NCI-H1048 (cell line): ENCODE measurements around the gene MELTF.

Source experiments
- DNase-seq: peaks from one replicate; lab custom pipeline; 2025; lab: John Stamatoyannopoulos, UW

Gene MELTF

GRCh38 chr3:196968233-196969133, 61.1 kb downstream of the MELTF start, which contains the start of gene PIGZ:
TSS of gene PIGZ (minus strand) at chr3:196968833. CDS start at chr3:196952031, 16,802 bp downstream.
- DNase-seq = no peak

GRCh38 chr3:196967412-196968232, 62.0 kb downstream of the MELTF start:
- DNase-seq = no peak

- DNase-seq = no peak
Observed at GRCh38 chr3:196966526-196967401, 62.9 kb downstream of the MELTF start.

- no peak for DNase-seq
Observed at GRCh38 chr3:196965804-196966173, 63.8 kb downstream of the MELTF start.

- no peak for DNase-seq
Observed at GRCh38 chr3:196965112-196965803, 64.4 kb downstream of the MELTF start.

GRCh38 chr3:196963631-196963953, 66.0 kb downstream of the MELTF start:
- no peak for DNase-seq

- DNase-seq = no peak
Observed at GRCh38 chr3:196962930-196963630, 66.5 kb downstream of the MELTF start.

GRCh38 chr3:196962108-196962929, 67.3 kb downstream of the MELTF start:
- DNase-seq = no peak

- DNase-seq = no peak
Observed at GRCh38 chr3:196954832-196955231, 74.8 kb downstream of the MELTF start.
